GM12872 (cell line): ENCODE measurements around the gene ROR2.

Experiments
- TF ChIP-seq, protein P1 (sequence below): IDR thresholded peaks from 3 replicates; pipeline ENCODE4 v1.5.1; 2011; ENCODE audit warnings: low read depth, mild to moderate bottlenecking, low read length, moderate library complexity; ENCODE audit not compliant: insufficient read depth

Gene ROR2

GRCh38 chr9:91908746-91909145 lies 41.3 kb downstream of the ROR2 start:
- TF ChIP-seq, protein P1, sequence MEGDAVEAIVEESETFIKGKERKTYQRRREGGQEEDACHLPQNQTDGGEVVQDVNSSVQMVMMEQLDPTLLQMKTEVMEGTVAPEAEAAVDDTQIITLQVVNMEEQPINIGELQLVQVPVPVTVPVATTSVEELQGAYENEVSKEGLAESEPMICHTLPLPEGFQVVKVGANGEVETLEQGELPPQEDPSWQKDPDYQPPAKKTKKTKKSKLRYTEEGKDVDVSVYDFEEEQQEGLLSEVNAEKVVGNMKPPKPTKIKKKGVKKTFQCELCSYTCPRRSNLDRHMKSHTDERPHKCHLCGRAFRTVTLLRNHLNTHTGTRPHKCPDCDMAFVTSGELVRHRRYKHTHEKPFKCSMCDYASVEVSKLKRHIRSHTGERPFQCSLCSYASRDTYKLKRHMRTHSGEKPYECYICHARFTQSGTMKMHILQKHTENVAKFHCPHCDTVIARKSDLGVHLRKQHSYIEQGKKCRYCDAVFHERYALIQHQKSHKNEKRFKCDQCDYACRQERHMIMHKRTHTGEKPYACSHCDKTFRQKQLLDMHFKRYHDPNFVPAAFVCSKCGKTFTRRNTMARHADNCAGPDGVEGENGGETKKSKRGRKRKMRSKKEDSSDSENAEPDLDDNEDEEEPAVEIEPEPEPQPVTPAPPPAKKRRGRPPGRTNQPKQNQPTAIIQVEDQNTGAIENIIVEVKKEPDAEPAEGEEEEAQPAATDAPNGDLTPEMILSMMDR = no peak

- TF ChIP-seq, protein P1 = no peak
These were observed 41.8 kb downstream of the ROR2 start for GRCh38 chr9:91908293-91908623.

DNA sequence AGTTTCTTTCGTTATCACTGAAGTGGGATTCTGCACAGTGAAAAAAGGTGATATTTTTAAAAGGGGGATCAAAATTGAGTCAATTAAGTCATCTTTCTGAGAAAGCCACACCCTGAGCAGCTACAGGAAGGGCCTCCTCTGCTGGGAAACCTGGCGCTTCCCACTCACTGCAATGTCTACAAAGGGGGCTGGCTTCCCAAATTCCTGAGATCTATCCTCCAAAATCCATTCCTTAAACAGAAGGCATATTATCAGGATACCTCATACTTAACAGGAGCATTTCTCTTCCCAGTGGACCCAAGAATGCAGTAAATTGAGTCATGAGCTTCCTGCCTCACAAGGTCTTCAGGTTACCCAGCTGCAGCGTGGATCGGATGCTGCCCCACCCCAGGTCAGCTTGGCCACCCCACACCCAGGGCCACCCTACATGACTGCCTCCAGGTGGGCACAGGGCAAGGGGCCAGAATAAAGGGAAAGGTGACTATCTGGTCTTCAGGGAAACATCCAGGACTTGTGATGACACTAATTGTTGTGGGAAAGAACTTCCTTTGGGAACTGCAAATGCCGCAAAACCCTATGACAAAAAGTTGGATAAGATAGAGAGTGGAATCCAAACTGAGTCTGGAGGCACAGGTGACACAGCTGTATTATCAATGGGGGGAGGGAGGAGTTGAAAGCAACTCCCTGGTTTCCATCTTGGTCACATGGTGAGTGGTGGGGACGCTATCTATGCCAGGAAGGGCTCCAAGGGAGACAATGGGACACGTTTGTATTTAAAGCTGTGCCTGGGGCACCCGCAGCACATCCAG lies 42.3 kb downstream of the ROR2 start:
- TF ChIP-seq, protein P1 = no peak

DNA sequence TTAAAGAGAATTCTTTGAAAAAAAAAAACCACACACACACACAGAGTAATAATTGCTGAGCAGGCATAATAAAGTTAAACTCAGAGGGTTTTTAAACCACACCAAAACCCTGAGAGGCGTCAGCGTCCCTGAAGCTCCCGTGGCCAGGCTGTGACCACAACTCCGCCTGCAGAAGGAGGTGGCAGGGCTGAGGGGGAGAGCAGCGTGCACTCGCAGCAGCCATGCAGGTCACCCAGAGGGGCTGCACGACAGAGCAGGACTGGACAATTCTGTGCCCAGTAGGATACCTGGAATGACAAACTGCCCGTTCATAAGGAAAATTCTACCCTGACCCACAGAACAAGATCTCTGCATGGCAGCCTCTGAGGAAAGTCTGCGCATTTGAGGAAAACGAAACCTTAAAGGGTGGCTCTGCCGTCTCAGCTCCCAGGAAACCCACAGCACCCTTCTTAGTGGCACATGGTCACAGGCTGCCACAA lies 44.0 kb downstream of the ROR2 start:
- TF ChIP-seq, protein P1 = no peak

- TF ChIP-seq, protein P1 = no peak
These were observed 44.8 kb downstream of the ROR2 start for GRCh38 chr9:91905237-91905650.

GRCh38 chr9:91904588-91905236 lies 45.3 kb downstream of the ROR2 start:
- TF ChIP-seq, protein P1 = no peak

GRCh38 chr9:91903126-91903911 lies 46.7 kb downstream of the ROR2 start:
- TF ChIP-seq, protein P1 = no peak
